ENCODE measurements around the gene ADAMTS2. TPM values are rescaled to one million over a fixed set of nuclear protein-coding genes. Genes with fewer than 3 reads are reported as not detected.

ADAMTS2 gene
- total RNA-seq, 1 donor from 2014 or later: 1.2 TPM

DNA sequence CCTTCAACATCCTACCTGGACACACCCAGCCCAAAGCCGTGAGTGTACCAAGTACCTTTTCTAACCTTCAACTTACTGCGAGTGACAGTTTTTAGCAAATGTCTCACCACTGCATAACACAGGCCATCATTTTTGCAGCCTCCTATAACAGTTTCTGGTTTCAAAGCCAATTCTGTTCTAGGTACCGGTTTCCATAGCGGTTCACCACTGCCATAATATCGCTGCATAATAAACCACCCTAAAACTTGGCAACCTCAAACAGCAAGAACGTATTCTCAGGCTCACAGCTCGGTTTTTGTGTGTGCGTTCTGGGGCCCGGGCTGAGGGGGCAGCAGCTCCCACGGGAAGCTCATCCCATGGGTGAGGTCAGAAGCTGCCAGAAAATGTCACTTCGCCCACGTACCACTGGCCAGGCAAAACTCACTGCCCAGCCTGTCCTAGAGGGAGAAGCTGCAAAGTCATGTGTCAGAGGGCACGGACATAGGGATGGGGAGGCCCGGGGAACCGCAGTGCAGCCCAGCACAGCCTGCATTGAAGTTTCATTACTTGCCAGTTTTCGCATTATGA lies 15.9 kb upstream of the ADAMTS2 start:
- DNase-seq (ENCODE audit: low spot score): no peak
- Histone ChIP-seq H4K20me1 (ENCODE audit: low read depth) (no peaks in the 10 kb centered on the region), H3K36me3 (no peaks in the 10 kb centered on the region), H3K27ac (no peak overlapping the region), H3K9me3 (ENCODE audit: low read depth) (no peaks in the 10 kb centered on the region), H3K9ac (no peak overlapping the region), H3K27me3 (no peaks in the 10 kb centered on the region), H2AFZ (replicated peaks) (no peak overlapping the region), H3K4me2 (no peak overlapping the region), H3K79me2 (ENCODE audit: low read depth) (no peaks in the 10 kb centered on the region), H3K4me3 (no peak overlapping the region), H3F3A (ENCODE audit: low read depth) (no peaks in the 10 kb centered on the region), H3K4me1 (no peaks in the 10 kb centered on the region)
- H3K4me3 Mint-ChIP-seq: no peak overlapping the region
- no peak overlapping the region for H3K27ac Mint-ChIP-seq
- H3K9me3 Mint-ChIP-seq: peaks cover 14% of the 10 kb centered on the region
- H3K4me1 Mint-ChIP-seq: peaks cover 2% of the 10 kb centered on the region
- TF ChIP-seq, protein P1, sequence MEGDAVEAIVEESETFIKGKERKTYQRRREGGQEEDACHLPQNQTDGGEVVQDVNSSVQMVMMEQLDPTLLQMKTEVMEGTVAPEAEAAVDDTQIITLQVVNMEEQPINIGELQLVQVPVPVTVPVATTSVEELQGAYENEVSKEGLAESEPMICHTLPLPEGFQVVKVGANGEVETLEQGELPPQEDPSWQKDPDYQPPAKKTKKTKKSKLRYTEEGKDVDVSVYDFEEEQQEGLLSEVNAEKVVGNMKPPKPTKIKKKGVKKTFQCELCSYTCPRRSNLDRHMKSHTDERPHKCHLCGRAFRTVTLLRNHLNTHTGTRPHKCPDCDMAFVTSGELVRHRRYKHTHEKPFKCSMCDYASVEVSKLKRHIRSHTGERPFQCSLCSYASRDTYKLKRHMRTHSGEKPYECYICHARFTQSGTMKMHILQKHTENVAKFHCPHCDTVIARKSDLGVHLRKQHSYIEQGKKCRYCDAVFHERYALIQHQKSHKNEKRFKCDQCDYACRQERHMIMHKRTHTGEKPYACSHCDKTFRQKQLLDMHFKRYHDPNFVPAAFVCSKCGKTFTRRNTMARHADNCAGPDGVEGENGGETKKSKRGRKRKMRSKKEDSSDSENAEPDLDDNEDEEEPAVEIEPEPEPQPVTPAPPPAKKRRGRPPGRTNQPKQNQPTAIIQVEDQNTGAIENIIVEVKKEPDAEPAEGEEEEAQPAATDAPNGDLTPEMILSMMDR (IDR thresholded peaks at IDR 0.05): no peak
- TF ChIP-seq EZH2phosphoT487 (IDR thresholded peaks at IDR 0.05) (no peak), EZH2 (IDR thresholded peaks at IDR 0.05) (no peak)
- no peaks in the 10 kb centered on the region for H3K36me3 Mint-ChIP-seq
- peaks cover 7% of the 10 kb centered on the region for H3K27me3 Mint-ChIP-seq (ENCODE audit: insufficient read depth, low read depth)

- Mint-ChIP-seq H3K27me3 (ENCODE audit: insufficient read depth, low read depth) (peaks cover 9% of the 10 kb centered on the region), H3K27ac (no peak overlapping the region), H3K4me1 (peaks cover 2% of the 10 kb centered on the region), H3K9me3 (peaks cover 5% of the 10 kb centered on the region), H3K36me3 (no peaks in the 10 kb centered on the region), H3K4me3 (no peak overlapping the region)
- Histone ChIP-seq H3F3A (ENCODE audit: low read depth) (no peaks in the 10 kb centered on the region), H2AFZ (replicated peaks) (no peak overlapping the region), H3K27ac (no peak overlapping the region), H3K36me3 (no peaks in the 10 kb centered on the region), H3K79me2 (ENCODE audit: low read depth) (no peaks in the 10 kb centered on the region), H3K4me1 (no peaks in the 10 kb centered on the region), H3K9ac (no peak overlapping the region), H3K27me3 (no peaks in the 10 kb centered on the region), H3K4me3 (no peak overlapping the region), H3K9me3 (ENCODE audit: low read depth) (no peaks in the 10 kb centered on the region), H3K4me2 (no peak overlapping the region), H4K20me1 (ENCODE audit: low read depth) (no peaks in the 10 kb centered on the region)
- DNase-seq (ENCODE audit: low spot score): no peak
- TF ChIP-seq EZH2phosphoT487 (IDR thresholded peaks at IDR 0.05) (no peak), EZH2 (IDR thresholded peaks at IDR 0.05) (no peak)
- TF ChIP-seq, protein P1 (IDR thresholded peaks at IDR 0.05): no peak
Measured at GRCh38 chr5:179357031-179357430, 11.8 kb upstream of the ADAMTS2 start.

GRCh38 chr5:179355976-179356974 lies 11.0 kb upstream of the ADAMTS2 start:
- H3K4me3 Mint-ChIP-seq: no peak overlapping the region
- no peaks in the 10 kb centered on the region for H3K36me3 Mint-ChIP-seq
- no peaks in the 10 kb centered on the region for H3K9me3 ChIP-seq (ENCODE audit: low read depth)

More at GRCh38 chr5:179355976-179356974, 11.0 kb upstream of the ADAMTS2 start:
- Histone ChIP-seq H3K27ac (no peak overlapping the region), H3K36me3 (no peaks in the 10 kb centered on the region), H3K4me1 (no peaks in the 10 kb centered on the region), H3K9ac (no peak overlapping the region), H3K79me2 (ENCODE audit: low read depth) (no peaks in the 10 kb centered on the region), H4K20me1 (ENCODE audit: low read depth) (no peaks in the 10 kb centered on the region), H3K4me2 (no peak overlapping the region), H3K27me3 (no peaks in the 10 kb centered on the region), H2AFZ (replicated peaks) (no peak overlapping the region), H3F3A (ENCODE audit: low read depth) (no peaks in the 10 kb centered on the region), H3K4me3 (no peak overlapping the region)
- DNase-seq (ENCODE audit: low spot score): no peak
- H3K4me1 Mint-ChIP-seq: peaks cover 3% of the 10 kb centered on the region
- no peak overlapping the region for H3K27ac Mint-ChIP-seq
- TF ChIP-seq EZH2phosphoT487 (IDR thresholded peaks at IDR 0.05): no peak
- TF ChIP-seq, protein P1 (IDR thresholded peaks at IDR 0.05): no peak
- TF ChIP-seq EZH2 (IDR thresholded peaks at IDR 0.05): no peak
- peaks cover 6% of the 10 kb centered on the region for H3K27me3 Mint-ChIP-seq (ENCODE audit: insufficient read depth, low read depth)
- peaks cover 3% of the 10 kb centered on the region for H3K9me3 Mint-ChIP-seq

Data from neural progenitor cell (in vitro differentiated cells).